DMS79 treated with DMSO at 0.1 percent for 48 hours (cell line): Measurements from ENCODE around the gene CRK.

Experiments used
- DNase-seq: peaks from one replicate; lab custom pipeline; 2025; lab: John Stamatoyannopoulos, UW

The CRK gene

DNA sequence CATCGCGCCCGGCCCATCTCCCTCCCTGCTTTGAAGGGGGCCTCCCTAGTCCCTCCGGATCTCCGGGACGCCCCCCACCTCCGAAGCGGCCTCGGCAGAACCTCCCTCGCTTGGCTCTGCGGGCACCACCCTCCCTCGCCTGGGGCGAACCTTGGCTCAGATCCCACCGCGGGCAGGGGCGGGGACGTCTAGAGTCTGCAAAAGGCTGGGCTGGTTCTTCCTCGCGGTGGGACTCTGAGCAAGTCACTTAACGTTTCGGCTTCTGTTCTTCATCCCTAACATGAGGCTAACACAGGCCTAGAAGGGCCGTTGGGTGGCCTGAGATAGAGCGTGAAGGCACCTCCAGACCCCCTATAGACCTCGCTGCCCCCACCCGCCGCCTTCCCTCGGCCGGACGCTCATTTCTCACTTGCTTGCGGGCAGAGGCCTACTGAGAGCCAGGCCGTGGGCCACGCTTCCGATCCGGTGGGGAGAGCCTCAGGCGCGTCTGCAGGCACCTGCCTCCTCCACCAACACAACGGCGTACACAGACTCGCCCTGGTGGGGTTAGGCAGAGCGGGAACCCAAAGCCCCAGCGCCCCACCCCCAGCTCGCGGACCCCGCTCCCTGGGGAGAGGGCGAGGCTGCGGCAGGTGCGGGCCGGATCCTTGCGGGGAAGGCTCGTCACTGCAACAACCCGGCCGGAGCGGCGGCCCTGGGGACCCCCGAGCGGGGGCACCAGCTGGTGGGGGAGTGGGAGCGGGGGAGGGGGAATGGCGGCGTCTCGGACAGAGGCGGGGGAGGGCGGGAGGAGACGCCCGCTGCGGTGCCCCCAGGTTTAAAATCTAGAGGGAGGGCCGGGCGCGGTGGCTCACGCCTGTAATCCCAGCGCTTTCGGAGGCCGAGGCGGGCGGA lies 31.0 kb upstream of the CRK start:
- peak; percentile 29 for DNase-seq

DNA sequence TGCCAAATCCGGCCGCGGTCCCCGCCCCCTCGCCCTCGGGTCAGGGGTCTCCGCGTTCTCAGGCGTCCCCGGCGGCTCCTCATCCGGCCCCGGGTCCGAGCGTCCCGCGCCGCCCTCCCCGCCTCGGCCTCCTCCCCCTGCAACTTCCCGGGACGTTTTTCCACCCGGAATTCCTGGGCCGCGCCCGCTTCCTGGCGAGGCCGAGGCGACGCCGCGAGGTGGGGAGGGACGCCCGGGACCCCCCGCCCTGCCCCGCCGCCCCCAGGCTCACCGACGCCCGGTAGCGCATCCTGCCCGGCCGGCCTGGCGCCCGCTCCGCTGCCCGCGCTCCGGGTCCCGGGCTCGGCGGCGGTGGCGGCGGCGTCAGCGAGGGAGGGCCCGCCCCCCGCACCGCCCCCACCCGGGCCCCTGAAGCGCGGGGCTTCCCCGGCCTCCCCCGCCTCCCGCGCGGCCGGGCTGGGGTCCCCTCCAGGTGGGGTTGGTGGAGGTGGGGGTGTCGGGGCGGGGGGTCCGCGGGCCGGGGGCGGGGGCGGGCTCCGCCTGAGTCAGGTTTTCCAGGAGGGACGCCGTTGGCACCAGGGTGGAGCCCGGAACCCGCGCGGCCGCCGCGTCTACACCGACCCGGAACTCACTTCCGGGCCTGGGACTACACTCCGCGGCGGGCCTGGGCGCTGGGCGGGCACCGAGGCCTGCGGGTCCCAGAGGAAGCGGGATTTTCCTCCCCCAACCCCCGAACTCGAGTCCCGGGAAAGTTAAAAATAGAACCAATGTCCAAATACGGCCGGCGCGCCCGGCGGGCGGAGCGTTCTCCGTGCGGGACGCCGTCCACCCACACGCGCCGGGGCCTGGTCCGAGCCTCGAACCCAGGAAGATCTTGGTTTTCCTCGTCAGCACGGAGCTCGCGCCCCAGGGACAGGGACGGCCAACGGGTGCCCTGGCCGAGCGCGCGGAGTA lies 29.7 kb upstream of the CRK start:
- no peak for DNase-seq

GRCh38 chr17:1484676-1485422 lies 28.8 kb upstream of the CRK start:
- DNase-seq: peak; percentile 38

GRCh38 chr17:1484060-1484535 lies 28.1 kb upstream of the CRK start:
- DNase-seq: no peak

GRCh38 chr17:1482680-1483079 lies 26.6 kb upstream of the CRK start:
- no peak for DNase-seq

DNA sequence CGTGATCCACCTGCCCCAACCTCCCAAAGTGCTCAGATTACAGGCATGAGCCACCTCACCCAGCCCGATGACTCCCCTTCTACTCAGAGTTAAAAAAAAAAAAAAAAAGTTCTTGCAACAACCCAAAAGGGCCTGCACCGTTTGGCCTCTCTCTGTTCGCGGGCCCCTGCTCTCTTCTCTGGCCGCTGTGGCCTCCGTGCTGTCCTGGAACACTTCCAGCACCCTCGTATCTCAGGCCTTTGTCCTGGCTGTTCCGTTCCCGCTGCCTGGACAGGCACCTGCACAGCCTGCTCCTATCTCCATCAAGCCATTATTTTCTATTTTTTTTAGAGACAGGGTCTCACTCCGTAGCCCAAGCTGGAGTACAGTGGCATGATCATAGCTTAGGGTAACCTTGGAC lies 25.7 kb upstream of the CRK start:
- no peak for DNase-seq

GRCh38 chr17:1480747-1481465 lies 24.9 kb upstream of the CRK start:
- no peak for DNase-seq

DNA sequence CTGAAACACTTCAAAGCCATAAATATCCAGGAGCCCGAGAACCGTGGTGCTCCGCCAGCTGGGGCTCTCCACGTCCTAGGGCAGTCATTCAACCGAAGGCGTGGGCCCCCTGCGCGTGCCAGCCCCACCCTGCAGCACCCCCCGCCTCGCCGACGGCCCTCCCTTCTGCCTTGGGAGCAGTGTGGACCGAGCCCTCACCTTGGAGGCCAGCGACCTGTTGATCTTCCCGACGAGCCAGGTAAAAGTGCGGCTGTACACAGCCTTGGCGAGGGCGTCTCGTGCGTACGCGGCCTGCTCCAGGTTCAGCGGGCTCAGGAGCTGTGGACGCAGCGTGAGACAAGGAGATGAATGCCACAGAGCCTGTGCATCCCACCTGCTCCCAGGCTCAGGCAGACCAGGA lies 22.4 kb upstream of the CRK start:
- no peak for DNase-seq

- DNase-seq: no peak
Measured at GRCh38 chr17:1475321-1475854, 19.4 kb upstream of the CRK start.

DNA sequence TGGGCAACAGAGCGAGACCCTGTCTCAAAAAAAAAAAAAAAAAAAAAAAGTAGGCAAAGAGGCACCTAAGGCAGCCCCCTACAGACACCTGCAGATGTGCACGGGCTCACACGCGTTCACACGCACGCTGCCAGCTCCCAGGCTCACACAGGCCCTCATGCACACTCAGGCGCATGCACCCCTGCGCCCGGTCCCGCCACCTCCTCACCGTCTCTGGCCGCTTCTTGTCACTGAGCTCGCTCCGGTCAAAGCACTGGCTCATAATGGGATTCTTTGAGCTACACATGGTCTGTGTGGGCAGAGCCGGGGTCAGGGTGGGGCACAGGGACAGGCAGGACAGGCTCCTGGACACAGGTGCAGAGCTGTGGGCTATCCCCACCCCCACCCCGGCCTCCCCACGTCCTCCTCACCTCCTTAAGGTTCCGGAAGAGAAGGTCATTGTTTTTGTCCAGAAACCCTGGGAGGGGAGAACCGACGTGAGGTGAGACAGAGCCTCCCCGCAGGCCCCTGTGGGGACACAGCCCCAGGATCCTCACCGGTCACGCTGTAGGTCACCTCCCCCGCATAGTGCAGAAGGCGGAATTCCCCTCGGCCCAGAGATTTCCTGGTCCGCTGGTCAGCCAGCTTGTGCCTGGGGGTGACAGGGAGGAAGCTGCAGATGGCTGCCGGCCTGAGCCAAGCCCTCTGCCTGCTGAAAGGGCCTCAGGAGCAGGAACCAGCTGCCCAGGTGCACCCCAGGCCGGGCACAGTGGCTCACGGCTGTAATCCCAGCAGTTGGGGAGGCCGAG lies 18.6 kb upstream of the CRK start:
- no peak for DNase-seq

- DNase-seq: no peak
Measured at GRCh38 chr17:1473841-1474240, 17.8 kb upstream of the CRK start.

DNA sequence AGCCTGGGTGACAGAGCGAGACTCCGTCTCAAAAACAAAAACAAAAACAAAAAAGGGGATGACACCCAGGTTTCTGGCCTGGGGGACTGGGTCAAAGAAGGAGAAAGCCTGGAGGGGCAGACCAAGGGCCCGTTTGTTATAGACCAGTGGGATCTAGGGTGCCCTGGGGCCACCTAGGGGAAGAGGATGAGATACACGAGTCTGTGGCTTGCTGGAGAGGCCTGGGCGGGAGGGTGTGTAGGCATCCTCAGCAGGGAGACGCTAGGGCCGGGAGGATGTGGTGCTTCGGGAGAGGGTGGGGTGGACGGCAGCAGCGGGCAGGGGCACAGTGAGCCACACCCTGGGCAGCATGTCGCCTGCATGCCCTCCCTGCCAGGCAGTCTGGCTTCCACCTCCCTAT lies 17.1 kb upstream of the CRK start:
- no peak for DNase-seq

- peak; percentile 34 for DNase-seq
Measured at GRCh38 chr17:1471911-1472821, 16.1 kb upstream of the CRK start.

GRCh38 chr17:1471490-1471889 lies 15.5 kb upstream of the CRK start:
- DNase-seq: no peak

GRCh38 chr17:1470755-1471462 lies 14.9 kb upstream of the CRK start:
- DNase-seq: no peak

DNA sequence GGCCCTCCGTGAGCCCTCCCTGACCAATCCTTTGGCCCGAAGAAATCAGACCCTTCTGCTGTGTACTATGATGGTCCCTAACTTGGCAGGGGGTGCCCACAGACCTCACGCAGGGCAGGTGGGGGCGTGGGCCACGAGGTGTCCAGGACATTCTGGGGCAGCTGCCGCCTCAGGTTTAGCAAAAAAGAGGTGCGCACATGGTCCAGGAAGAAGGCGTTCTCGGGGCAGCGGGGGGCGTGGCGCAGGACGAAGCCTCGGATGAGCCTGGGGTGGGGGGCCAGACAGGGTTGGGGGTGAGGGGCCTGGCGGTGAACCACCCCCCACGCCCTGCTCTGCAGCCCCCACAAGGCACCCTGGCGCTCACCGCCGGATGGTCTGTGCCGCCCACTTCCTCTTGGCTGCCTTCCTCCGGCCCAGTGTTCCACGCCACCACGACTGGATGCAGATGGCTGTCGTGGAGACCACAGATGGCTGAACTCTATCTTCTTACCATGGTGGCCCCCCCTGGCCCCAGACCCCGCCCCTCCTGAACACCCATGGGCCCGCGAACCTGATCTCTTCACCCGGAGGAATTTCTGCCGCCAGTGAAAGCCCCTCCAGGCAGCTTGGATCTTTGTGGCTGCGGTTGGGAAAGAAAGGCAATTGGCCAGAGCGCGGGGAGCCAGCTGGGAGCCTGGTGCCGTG lies 14.2 kb upstream of the CRK start:
- no peak for DNase-seq

DNA sequence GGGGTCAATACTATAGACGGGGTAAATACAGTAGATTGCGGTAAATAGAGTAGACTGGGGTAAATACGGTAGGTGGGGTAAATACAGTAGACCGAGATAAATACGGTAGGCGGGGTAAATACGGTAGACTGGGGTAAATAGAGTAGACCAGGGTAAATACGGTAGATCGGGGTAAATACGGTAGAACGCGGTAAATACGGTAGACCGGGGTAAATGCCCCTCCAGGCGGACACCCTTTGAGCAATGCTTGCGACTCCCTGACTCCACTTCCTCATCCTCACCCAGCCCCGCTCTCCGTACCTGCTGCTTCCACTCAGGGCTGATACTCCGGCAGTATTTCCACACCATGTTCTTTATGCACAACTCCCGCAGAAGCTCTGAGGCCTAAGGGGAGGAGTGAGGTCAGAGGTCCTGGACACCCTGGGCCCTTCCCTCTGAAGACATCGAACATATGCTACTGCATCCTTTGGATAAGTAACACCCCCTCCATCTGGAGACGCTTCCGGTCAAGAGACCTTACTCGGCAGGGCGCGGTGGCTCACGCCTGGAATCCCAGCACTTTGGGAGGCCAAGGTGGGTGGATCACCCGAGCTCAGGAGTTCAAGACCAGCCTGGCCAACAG lies 13.3 kb upstream of the CRK start:
- DNase-seq: no peak
